Measurements from ENCODE around the gene HIP1.
"Not testable (repeated sequence)": the region's sequence is repeated elsewhere in the genome, so short reads cannot be mapped to it uniquely, and the experiment has no call there.

HIP1 gene

DNA sequence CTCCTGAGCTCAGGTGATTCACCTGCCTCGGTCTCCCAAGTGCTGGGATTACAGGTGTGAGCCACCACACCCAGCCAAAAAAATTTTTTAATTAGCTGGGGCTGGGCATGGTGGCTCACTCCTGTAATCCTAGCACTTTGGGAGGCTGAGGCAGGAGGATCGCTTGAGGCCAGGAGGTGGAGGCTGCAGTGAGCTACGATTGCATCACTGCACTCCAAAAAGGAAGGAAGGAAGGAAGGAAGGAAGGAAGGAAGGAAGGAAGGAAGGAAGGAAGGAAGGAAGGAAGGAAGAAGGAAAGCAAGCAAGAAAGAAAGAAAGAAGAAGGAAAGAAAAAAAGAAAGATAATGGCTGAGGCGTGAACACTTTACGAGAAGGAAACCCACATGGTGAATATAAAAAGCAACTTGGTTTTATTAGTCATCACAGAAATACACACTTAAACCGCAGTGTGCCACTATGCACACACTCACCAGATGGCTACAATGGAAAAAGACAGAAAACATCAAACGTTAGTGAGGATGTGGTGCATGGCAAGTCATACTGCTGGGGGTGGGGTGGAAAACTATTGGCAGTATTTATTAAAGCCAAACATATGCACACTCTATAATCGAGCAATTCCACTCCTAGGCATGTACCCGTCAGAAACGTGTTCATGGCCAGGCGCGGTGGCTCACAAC, 37.7 kb upstream of the HIP1 start:
- H3K27ac ChIP-seq: no peak overlapping the region

GRCh38 chr7:75773958-75774357, 35.2 kb upstream of the HIP1 start:
- H3K27ac ChIP-seq; H3K79me2 ChIP-seq (ENCODE audit: insufficient read depth, low read depth); H3K9ac ChIP-seq; H3K27me3 ChIP-seq (ENCODE audit: insufficient read depth, low read depth); H3K4me3 ChIP-seq (IDR thresholded peaks at IDR 0.05; ENCODE audit: insufficient read depth, low read depth, low read length); H3K36me3 ChIP-seq (ENCODE audit: insufficient read depth); H3K4me2 ChIP-seq; H4K20me1 ChIP-seq (ENCODE audit: insufficient read depth); H2AFZ ChIP-seq (ENCODE audit: low read depth); H3K4me1 ChIP-seq (ENCODE audit: low read depth, poor library complexity, severe bottlenecking): not testable (repeated sequence)

More for the DNA sequence above, 37.7 kb upstream of the HIP1 start:
- no peak overlapping the region for H3K4me3 ChIP-seq (IDR thresholded peaks at IDR 0.05; ENCODE audit: insufficient read depth, low read depth, low read length)
- H4K20me1 ChIP-seq (ENCODE audit: insufficient read depth): no peaks in the 10 kb centered on the region
- TF ChIP-seq, protein P1, sequence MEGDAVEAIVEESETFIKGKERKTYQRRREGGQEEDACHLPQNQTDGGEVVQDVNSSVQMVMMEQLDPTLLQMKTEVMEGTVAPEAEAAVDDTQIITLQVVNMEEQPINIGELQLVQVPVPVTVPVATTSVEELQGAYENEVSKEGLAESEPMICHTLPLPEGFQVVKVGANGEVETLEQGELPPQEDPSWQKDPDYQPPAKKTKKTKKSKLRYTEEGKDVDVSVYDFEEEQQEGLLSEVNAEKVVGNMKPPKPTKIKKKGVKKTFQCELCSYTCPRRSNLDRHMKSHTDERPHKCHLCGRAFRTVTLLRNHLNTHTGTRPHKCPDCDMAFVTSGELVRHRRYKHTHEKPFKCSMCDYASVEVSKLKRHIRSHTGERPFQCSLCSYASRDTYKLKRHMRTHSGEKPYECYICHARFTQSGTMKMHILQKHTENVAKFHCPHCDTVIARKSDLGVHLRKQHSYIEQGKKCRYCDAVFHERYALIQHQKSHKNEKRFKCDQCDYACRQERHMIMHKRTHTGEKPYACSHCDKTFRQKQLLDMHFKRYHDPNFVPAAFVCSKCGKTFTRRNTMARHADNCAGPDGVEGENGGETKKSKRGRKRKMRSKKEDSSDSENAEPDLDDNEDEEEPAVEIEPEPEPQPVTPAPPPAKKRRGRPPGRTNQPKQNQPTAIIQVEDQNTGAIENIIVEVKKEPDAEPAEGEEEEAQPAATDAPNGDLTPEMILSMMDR (conservative IDR thresholded peaks at IDR 0.05; ENCODE audit: low read depth, low read length): no peak
- H3K36me3 ChIP-seq (ENCODE audit: insufficient read depth): no peaks in the 10 kb centered on the region
- H3K27me3 ChIP-seq (ENCODE audit: insufficient read depth, low read depth): no peaks in the 10 kb centered on the region
- no peaks in the 10 kb centered on the region for H3K79me2 ChIP-seq (ENCODE audit: insufficient read depth, low read depth)
- no peak overlapping the region for H3K4me2 ChIP-seq
- H3K4me1 ChIP-seq (ENCODE audit: low read depth, poor library complexity, severe bottlenecking): no peaks in the 10 kb centered on the region
- H2AFZ ChIP-seq (ENCODE audit: low read depth): no peak overlapping the region
- no peak overlapping the region for H3K9ac ChIP-seq

GRCh38 chr7:75772081-75773077, 33.6 kb upstream of the HIP1 start, which contains the start of gene CCL26:
CCL26 (minus strand) TSS chr7:75772211; CDS start chr7:75772176, 35 bp downstream.
- H2AFZ ChIP-seq (ENCODE audit: low read depth): no peak within 1 kb of the TSS
- H3K4me3 ChIP-seq (IDR thresholded peaks at IDR 0.05; ENCODE audit: insufficient read depth, low read depth, low read length): no peak within 1 kb of the TSS
- H3K4me2 ChIP-seq: no peak within 1 kb of the TSS
- no peaks in the 10 kb centered on the region for H3K4me1 ChIP-seq (ENCODE audit: low read depth, poor library complexity, severe bottlenecking)
- H3K79me2 ChIP-seq (ENCODE audit: insufficient read depth, low read depth): no peaks in the 10 kb centered on the region
- no peaks in the 10 kb centered on the region for H3K27me3 ChIP-seq (ENCODE audit: insufficient read depth, low read depth)
- H4K20me1 ChIP-seq (ENCODE audit: insufficient read depth): no peaks in the 10 kb centered on the region
- no peak within 1 kb of the TSS for H3K9ac ChIP-seq
- H3K36me3 ChIP-seq (ENCODE audit: insufficient read depth): no peaks in the 10 kb centered on the region
- no peak within 1 kb of the TSS for H3K27ac ChIP-seq
- TF ChIP-seq, protein P1 (conservative IDR thresholded peaks at IDR 0.05; ENCODE audit: low read depth, low read length): no peak

DNA sequence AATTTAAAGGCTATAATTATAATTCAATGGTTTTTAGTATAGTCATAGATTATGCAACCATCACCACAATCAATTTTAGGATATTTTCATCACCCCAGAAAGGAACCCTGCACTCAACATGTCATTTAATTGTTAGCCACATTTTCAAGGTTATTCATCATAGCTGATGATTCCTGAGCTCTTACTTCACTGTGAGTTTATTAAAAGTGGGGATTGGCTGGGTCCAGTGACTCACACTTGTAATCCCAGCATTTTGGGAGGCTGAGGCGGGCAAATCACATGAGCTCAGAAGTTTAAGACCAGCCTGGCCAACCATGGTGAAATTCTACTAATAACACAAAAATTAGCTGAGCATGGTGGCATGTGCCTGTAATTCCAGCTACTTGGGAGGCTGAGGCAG, 32.5 kb upstream of the HIP1 start:
- no peaks in the 10 kb centered on the region for H3K79me2 ChIP-seq (ENCODE audit: insufficient read depth, low read depth)
- no peaks in the 10 kb centered on the region for H3K36me3 ChIP-seq (ENCODE audit: insufficient read depth)
- H3K4me3 ChIP-seq (IDR thresholded peaks at IDR 0.05; ENCODE audit: insufficient read depth, low read depth, low read length): no peak overlapping the region
- no peak overlapping the region for H3K4me2 ChIP-seq
- no peaks in the 10 kb centered on the region for H4K20me1 ChIP-seq (ENCODE audit: insufficient read depth)
- H3K9ac ChIP-seq: no peak overlapping the region
- no peaks in the 10 kb centered on the region for H3K27me3 ChIP-seq (ENCODE audit: insufficient read depth, low read depth)
- no peaks in the 10 kb centered on the region for H3K4me1 ChIP-seq (ENCODE audit: low read depth, poor library complexity, severe bottlenecking)
- TF ChIP-seq, protein P1 (conservative IDR thresholded peaks at IDR 0.05; ENCODE audit: low read depth, low read length): no peak
- H3K27ac ChIP-seq: no peak overlapping the region
- no peak overlapping the region for H2AFZ ChIP-seq (ENCODE audit: low read depth)

Data from KMS-11 (cell line).